Measurements from ENCODE around the gene EPS8.

Gene EPS8

GRCh38 chr12:15789220-15790171, at the start of gene EPS8:
EPS8 (minus strand) TSS chr12:15789388; CDS start chr12:15682951, 106,437 bp downstream.
- TF ChIP-seq JUND (IDR thresholded peaks at IDR 0.05; ENCODE audit: low read depth): peak; percentile 11; the same call in 1 of the 2 replicates
- DNase-seq (ENCODE audit: low read depth in 1 of 2, low spot score in 1 of 2): peak; percentile 84 to 92
- in situ Hi-C loops (cut with HindIII; ENCODE audit: low pct_unique_long_range_greater_than_20kb, low sequenced_read_pairs): no loop called here

GRCh38 chr12:15837141-15837790, 48.1 kb upstream of the EPS8 start:
- DNase-seq (ENCODE audit: low read depth in 1 of 2, low spot score in 1 of 2): no peak
- no peak for TF ChIP-seq JUND (IDR thresholded peaks at IDR 0.05; ENCODE audit: low read depth)
- in situ Hi-C loops (cut with HindIII; ENCODE audit: low pct_unique_long_range_greater_than_20kb, low sequenced_read_pairs): no loop called here

- no peak for DNase-seq (ENCODE audit: low read depth in 1 of 2, low spot score in 1 of 2)
- TF ChIP-seq JUND (IDR thresholded peaks at IDR 0.05; ENCODE audit: low read depth): no peak
- in situ Hi-C loops (cut with HindIII; ENCODE audit: low pct_unique_long_range_greater_than_20kb, low sequenced_read_pairs): no loop called here
These were observed 45.4 kb upstream of the EPS8 start for GRCh38 chr12:15834575-15834974.

DNA sequence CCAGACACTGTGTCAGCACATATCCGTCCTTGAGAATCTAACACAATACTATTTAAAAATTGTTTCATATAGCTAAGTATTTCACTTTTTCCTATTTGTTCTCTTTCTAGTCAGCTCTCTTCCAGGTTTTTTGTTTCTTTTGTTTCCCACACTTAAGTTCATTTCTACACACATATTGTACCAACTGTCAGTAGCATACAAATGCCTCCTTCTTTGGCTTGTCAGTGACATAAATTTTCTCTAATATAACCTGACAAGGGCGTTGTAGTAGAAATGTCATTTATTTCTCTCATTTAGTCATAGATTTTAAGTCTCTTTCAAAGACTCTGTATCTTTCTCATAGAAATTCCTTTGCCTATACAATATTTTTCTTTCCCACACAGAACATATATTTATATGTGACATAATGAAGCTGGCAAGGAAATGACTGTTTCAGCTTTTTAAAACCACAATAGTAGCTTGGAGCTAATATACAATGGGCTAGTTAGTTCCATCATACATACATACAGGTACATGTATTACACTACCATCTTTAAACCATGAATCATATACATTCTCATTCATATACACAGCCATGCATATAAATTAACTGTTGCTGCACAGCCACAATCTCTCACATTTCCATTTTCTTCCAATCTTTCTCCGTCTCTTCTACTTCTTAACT, 42.3 kb upstream of the EPS8 start:
- TF ChIP-seq JUND (IDR thresholded peaks at IDR 0.05; ENCODE audit: low read depth): no peak
- DNase-seq (ENCODE audit: low read depth in 1 of 2, low spot score in 1 of 2): no peak
- in situ Hi-C loops (cut with HindIII; ENCODE audit: low pct_unique_long_range_greater_than_20kb, low sequenced_read_pairs): no loop called here

DNA sequence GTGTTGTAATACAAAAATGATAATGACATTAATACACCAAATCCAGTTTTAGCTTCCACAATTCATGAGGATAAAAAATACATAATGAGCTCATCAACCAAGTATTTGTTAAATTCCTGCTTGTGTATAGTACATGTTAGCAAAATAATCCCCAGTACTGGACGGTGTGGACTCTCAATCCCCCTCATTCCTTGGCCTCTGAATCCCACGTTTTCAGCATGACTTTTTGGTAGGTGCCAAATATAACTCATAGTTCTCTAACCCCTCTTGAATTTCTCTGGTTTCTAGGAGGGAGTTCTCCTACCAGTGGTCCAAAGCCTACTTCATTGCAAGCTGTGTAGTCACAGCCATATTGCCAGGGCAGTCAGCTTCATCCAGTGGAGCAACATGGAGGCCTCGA, 41.4 kb upstream of the EPS8 start:
- no peak for DNase-seq (ENCODE audit: low read depth in 1 of 2, low spot score in 1 of 2)
- in situ Hi-C loops (cut with HindIII; ENCODE audit: low pct_unique_long_range_greater_than_20kb, low sequenced_read_pairs): no loop called here
- TF ChIP-seq JUND (IDR thresholded peaks at IDR 0.05; ENCODE audit: low read depth): no peak

GRCh38 chr12:15829949-15830348, 40.8 kb upstream of the EPS8 start:
- in situ Hi-C loops (cut with HindIII; ENCODE audit: low pct_unique_long_range_greater_than_20kb, low sequenced_read_pairs): no loop called here
- TF ChIP-seq JUND (IDR thresholded peaks at IDR 0.05; ENCODE audit: low read depth): no peak
- no peak for DNase-seq (ENCODE audit: low read depth in 1 of 2, low spot score in 1 of 2)

DNA sequence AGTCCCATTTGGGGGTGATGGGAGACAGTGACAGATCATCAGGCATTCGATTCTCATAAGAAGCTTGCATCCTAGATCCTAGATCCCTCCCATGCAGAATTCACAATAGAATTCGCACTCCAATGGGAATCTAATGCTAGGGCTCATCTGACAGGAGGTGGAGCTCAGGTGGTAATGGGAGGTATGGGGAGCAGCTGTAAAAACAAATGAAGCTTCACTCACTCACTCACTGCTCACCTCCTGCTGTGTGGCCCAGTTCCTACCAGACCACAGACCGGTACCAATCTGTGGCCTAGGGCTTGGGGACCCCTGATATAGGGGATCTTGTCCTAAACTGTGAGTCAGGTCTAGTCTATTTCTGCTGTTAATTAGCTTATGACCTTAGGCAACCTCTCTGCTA, 40.1 kb upstream of the EPS8 start:
- TF ChIP-seq JUND (IDR thresholded peaks at IDR 0.05; ENCODE audit: low read depth): no peak
- DNase-seq (ENCODE audit: low read depth in 1 of 2, low spot score in 1 of 2): no peak
- in situ Hi-C loops (cut with HindIII; ENCODE audit: low pct_unique_long_range_greater_than_20kb, low sequenced_read_pairs): no loop called here

DNA sequence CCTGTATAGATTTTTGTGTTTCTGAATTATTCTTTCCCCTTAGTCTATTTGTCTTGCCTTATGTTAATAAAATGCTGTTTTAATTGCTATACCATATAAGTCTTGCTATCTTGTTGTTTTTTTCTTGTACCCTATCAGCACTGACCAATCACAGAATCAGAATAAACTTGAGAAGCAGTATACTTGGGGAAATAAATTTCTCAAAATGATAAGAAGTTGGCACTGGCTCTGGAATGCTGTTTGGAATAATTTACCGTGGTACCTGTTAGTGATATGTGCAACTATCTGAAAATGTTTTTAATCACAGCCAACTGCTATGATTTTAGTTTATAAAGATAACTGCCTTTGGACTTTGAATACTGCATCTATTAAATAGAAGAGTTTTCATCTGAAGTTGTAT, 37.9 kb upstream of the EPS8 start:
- in situ Hi-C loops (cut with HindIII; ENCODE audit: low pct_unique_long_range_greater_than_20kb, low sequenced_read_pairs): no loop called here
- TF ChIP-seq JUND (IDR thresholded peaks at IDR 0.05; ENCODE audit: low read depth): no peak
- no peak for DNase-seq (ENCODE audit: low read depth in 1 of 2, low spot score in 1 of 2)

DNA sequence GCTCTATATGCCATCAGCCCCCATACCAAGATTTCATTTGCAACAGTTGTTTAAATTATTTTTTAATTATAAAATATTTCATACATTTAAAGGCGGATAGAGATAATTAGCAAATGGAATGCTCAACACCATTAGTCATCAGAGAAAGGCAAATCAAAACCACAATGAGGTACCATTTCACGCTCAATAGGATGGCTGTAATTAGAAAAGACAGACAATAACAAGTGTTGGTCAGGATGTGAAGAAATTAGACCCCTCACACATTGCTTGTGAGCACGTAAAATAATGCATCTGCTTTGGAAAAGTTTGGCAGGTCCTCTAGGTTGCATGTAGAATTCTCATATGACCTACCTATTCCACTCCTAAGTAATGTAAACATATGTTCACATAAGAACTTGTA, 35.3 kb upstream of the EPS8 start:
- no peak for DNase-seq (ENCODE audit: low read depth in 1 of 2, low spot score in 1 of 2)
- no peak for TF ChIP-seq JUND (IDR thresholded peaks at IDR 0.05; ENCODE audit: low read depth)
- in situ Hi-C loops (cut with HindIII; ENCODE audit: low pct_unique_long_range_greater_than_20kb, low sequenced_read_pairs): no loop called here

- DNase-seq (ENCODE audit: low read depth in 1 of 2, low spot score in 1 of 2): no peak
- in situ Hi-C loops (cut with HindIII; ENCODE audit: low pct_unique_long_range_greater_than_20kb, low sequenced_read_pairs): no loop called here
- no peak for TF ChIP-seq JUND (IDR thresholded peaks at IDR 0.05; ENCODE audit: low read depth)
These were observed 34.4 kb upstream of the EPS8 start for GRCh38 chr12:15823360-15824128.

DNA sequence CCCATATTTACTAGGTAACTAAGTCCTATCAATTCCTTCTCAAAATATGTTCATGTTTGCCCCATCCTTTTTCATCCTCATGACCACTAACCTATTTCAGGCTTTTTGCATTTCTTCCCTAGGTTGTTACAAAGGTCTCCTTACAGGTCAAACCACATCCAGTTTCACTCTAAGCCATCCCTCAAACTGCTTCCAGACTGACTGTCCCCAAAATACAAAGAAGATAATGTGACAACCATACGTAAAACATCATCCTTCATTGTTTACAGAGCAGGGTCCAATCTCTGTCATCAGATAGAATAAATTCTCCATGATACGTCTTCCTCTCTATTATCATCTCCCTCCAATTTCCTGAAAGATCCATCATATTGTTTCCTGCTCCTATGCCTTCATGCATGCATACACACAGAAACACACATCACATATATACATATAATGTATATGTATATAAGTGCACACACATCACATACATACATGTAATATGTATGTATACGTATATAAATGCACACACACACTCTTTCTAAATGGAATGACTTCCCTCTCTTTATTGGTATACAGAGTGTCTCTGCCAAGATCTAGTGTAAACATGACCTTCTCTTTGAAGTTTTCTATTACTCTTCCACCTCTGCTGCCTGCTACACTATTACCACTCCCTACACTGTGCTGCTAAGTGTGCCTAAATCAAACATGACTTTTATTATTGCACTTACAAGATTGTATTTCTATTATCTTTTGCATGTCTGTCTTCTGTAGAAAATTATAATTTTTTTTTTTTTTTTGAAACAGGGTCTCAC, 30.7 kb upstream of the EPS8 start:
- in situ Hi-C loops (cut with HindIII; ENCODE audit: low pct_unique_long_range_greater_than_20kb, low sequenced_read_pairs): no loop called here
- no peak for DNase-seq (ENCODE audit: low read depth in 1 of 2, low spot score in 1 of 2)
- TF ChIP-seq JUND (IDR thresholded peaks at IDR 0.05; ENCODE audit: low read depth): no peak

Data from T47D (cell line).